WTC11 (cell line): ENCODE data around the gene C1QL4. TPM values are rescaled to one million over a fixed set of nuclear protein-coding genes. Genes with fewer than 3 reads are reported as not detected.

Experiments used
- ATAC-seq: fragments of 200-7000 bp; cut with Tn5 transposase; 2 replicates; pipeline ENCODE4 v1.10.0; 2021; ENCODE audit warnings: mild to moderate bottlenecking, moderate library complexity
- CTCF ChIA-PET: fragments of 300-600 bp; sonication (Branson Sonifier 250); formaldehyde crosslinking; loops from one replicate; lab custom pipeline; 2021; ENCODE audit warnings: antibody characterized with exemption; lab: Charles Lee
- POLR2A ChIA-PET: fragments of 350-600 bp; sonication (Branson Sonifier 250); formaldehyde crosslinking; loops from one replicate; lab custom pipeline; 2021; ENCODE audit warnings: antibody characterized with exemption; lab: Charles Lee
- DNase-seq: peaks from one replicate; pipeline ENCODE4 v3.0.0; 2021; ENCODE audit warnings: low spot score
- H3K27ac Mint-ChIP-seq: 2 replicates; pipeline ENCODE4 v1.8.0; 2021; ENCODE audit warnings: mixed read lengths
- H3K27me3 Mint-ChIP-seq: 2 replicates; pipeline ENCODE4 v1.8.0; 2021; ENCODE audit warnings: low read depth, mild to moderate bottlenecking, moderate library complexity, mixed read lengths
- H3K36me3 Mint-ChIP-seq: 2 replicates; pipeline ENCODE4 v1.8.0; 2021; ENCODE audit warnings: mixed read lengths
- H3K4me1 Mint-ChIP-seq: 2 replicates; pipeline ENCODE4 v1.8.0; 2022; ENCODE audit warnings: mixed read lengths
- H3K4me3 Mint-ChIP-seq: 2 replicates; pipeline ENCODE4 v1.8.0; 2021; ENCODE audit warnings: mild to moderate bottlenecking, moderate library complexity, mixed read lengths
- H3K9me3 Mint-ChIP-seq: 2 replicates; pipeline ENCODE4 v1.8.0; 2021; ENCODE audit warnings: mixed read lengths
- ATF2 ChIP-seq: sonication (generic); formaldehyde crosslinking; IDR thresholded peaks from 2 replicates; pipeline ENCODE4 v1.8.1; 2022; ENCODE audit warnings: low read depth, missing genetic modification reagents, borderline replicate concordance
- ATF6 ChIP-seq: sonication (generic); formaldehyde crosslinking; IDR thresholded peaks from 2 replicates; pipeline ENCODE4 v1.8.1; 2023; ENCODE audit warnings: mild to moderate bottlenecking, missing genetic modification reagents
- CDX4 ChIP-seq: fragments of 250-450 bp; sonication (Bioruptor Pico); IDR thresholded peaks from 2 replicates; pipeline ENCODE4 v1.9.0; 2021; ENCODE audit warnings: moderate library complexity, mild to moderate bottlenecking, inconsistent platforms, borderline replicate concordance
- CTCF ChIP-seq: fragments of 200-600 bp; IDR thresholded peaks from 2 replicates; pipeline ENCODE4 v1.8.0; 2022; ENCODE audit warnings: antibody characterized with exemption
- E2F1 ChIP-seq: sonication (generic); formaldehyde crosslinking; IDR thresholded peaks from 2 replicates; pipeline ENCODE4 v1.8.0; 2022; ENCODE audit warnings: mild to moderate bottlenecking, missing genetic modification reagents
- EMX1 ChIP-seq: fragments of 250-450 bp; sonication (Bioruptor Pico); IDR thresholded peaks from 2 replicates; pipeline ENCODE4 v1.8.0; 2021; ENCODE audit warnings: mild to moderate bottlenecking
- ESRRA ChIP-seq: sonication (generic); formaldehyde crosslinking; IDR thresholded peaks from 2 replicates; pipeline ENCODE4 v1.8.1; 2022; ENCODE audit warnings: mild to moderate bottlenecking, missing genetic modification reagents, borderline replicate concordance
- ETV6 ChIP-seq: sonication (generic); formaldehyde crosslinking; IDR thresholded peaks from 2 replicates; pipeline ENCODE4 v1.8.1; 2022; ENCODE audit warnings: mild to moderate bottlenecking, missing genetic modification reagents
- GRHL2 ChIP-seq: fragments of 250-450 bp; sonication (Bioruptor Pico); IDR thresholded peaks from 2 replicates; pipeline ENCODE4 v1.8.0; 2022; ENCODE audit warnings: mild to moderate bottlenecking, moderate library complexity; ENCODE audit not compliant: insufficient replicate concordance, severe bottlenecking
- NFATC4 ChIP-seq: fragments of 250-450 bp; sonication (Bioruptor Pico); IDR thresholded peaks from 2 replicates; pipeline ENCODE4 v1.9.0; 2021; ENCODE audit warnings: mild to moderate bottlenecking
- NFYB ChIP-seq: sonication (generic); formaldehyde crosslinking; conservative IDR thresholded peaks from 2 replicates; pipeline ENCODE4 v1.8.0; 2022; ENCODE audit warnings: low read depth, missing genetic modification reagents
- PRDM15 ChIP-seq: sonication (generic); formaldehyde crosslinking; IDR thresholded peaks from 2 replicates; pipeline ENCODE4 v1.8.0; 2022; ENCODE audit warnings: missing genetic modification reagents
- TEAD1 ChIP-seq: sonication (generic); formaldehyde crosslinking; IDR thresholded peaks from 2 replicates; pipeline ENCODE4 v1.8.0; 2022; ENCODE audit warnings: mild to moderate bottlenecking, missing genetic modification reagents
- ZMAT4 ChIP-seq: fragments of 250-450 bp; sonication (Bioruptor Pico); IDR thresholded peaks from 2 replicates; pipeline ENCODE4 v1.9.0; 2021; ENCODE audit warnings: mild to moderate bottlenecking
- total RNA-seq: library from RNA; stranded (reverse); gene quantifications from 3 replicates; pipeline ENCODE4 v1.2.3, GENCODE V29; 2021

C1QL4 gene
- total RNA-seq, 1 experiment from 2014 or later, result 1.2 TPM

GRCh38 chr12:49346659-49347310 is 9.8 kb upstream of the C1QL4 start, which contains the start of gene DNAJC22:
TSS of gene DNAJC22 (plus strand) at chr12:49346888. CDS start at chr12:49348873, 1,985 bp downstream.
- H3K4me3 Mint-ChIP-seq, result peak within 1 kb of the TSS; percentile 75
- no peak within 1 kb of the TSS for H3K27ac Mint-ChIP-seq
- DNase-seq (no peak), ATAC-seq (no peak)
- peaks cover 24% of the 10 kb centered on the region for H3K4me1 Mint-ChIP-seq
- no peaks in the 10 kb centered on the region for H3K9me3 Mint-ChIP-seq
- CTCF ChIA-PET, result interaction anchor here (0.7 to 6.5 kb wide), 35 partner anchors 10 to 763 kb away, joined by 3 to 212 read pairs (median 10); partner anchors contain the start of genes C1QL4, PRPH, SPATS2 and TROAP
- POLR2A ChIA-PET, result interaction anchor here (0.6 to 1.9 kb wide), 6 partner anchors 15 to 309 kb away, joined by 4 to 7 read pairs (median 4); partner anchors contain the start of genes SPATS2 and TROAP
- TF ChIP-seq EMX1 (CRISPR knock-in tag) (no peak), CDX4 (CRISPR knock-in tag) (no peak), PRDM15 (no peak), ZMAT4 (CRISPR knock-in tag) (no peak), E2F1 (no peak), ETV6 (CRISPR knock-in tag) (no peak), CTCF (no peak), GRHL2 (CRISPR knock-in tag) (no peak), NFATC4 (CRISPR knock-in tag) (no peak), NFYB (CRISPR knock-in tag) (no peak), ATF2 (no peak), TEAD1 (CRISPR knock-in tag) (no peak), ESRRA (CRISPR knock-in tag) (no peak), ATF6 (no peak)
- no peaks in the 10 kb centered on the region for H3K36me3 Mint-ChIP-seq
- H3K27me3 Mint-ChIP-seq, result peaks cover 93% of the 10 kb centered on the region
